Measurements from ENCODE around the gene GAK. TPM values are rescaled to one million over a fixed set of nuclear protein-coding genes. Genes with fewer than 3 reads are reported as not detected.
"Not testable (repeated sequence)": the region's sequence is repeated elsewhere in the genome, so short reads cannot be mapped to it uniquely, and the experiment has no call there.

The GAK gene
- total and polyA plus RNA-seq, 5 donors, result 35.5 to 45.6 (median 39.4) TPM

GRCh38 chr4:949656-950055 is 17.5 kb upstream of the GAK start:
- H3K27ac ChIP-seq (ENCODE audit: low read length), result no peak overlapping the region
- WGBS, result 93% methylated on average over 20 of the region's 20 CpGs
- H3K27me3 ChIP-seq (ENCODE audit: control insufficient read depth, insufficient read depth), result no peaks in the 10 kb centered on the region
- DNase-seq (peak in 1 of 3 donors; percentile 50), ATAC-seq (no peak)
- intact Hi-C loops (cut with DNase I), result no loop called here
- H3K4me3 ChIP-seq (ENCODE audit: low read length), result no peak overlapping the region
- no peaks in the 10 kb centered on the region for H3K9me3 ChIP-seq (ENCODE audit: control insufficient read depth, low read length)
- no peaks in the 10 kb centered on the region for H3K4me1 ChIP-seq (ENCODE audit: control insufficient read depth, insufficient read depth, low read length)

GRCh38 chr4:948936-949300 is 16.8 kb upstream of the GAK start:
- Histone ChIP-seq H3K27me3 (ENCODE audit: control insufficient read depth, insufficient read depth) (no peaks in the 10 kb centered on the region), H3K9me3 (ENCODE audit: control insufficient read depth, low read length) (no peaks in the 10 kb centered on the region), H3K4me3 (ENCODE audit: low read length) (no peak overlapping the region), H3K27ac (ENCODE audit: low read length) (no peak overlapping the region), H3K4me1 (ENCODE audit: control insufficient read depth, insufficient read depth, low read length) (no peaks in the 10 kb centered on the region)
- WGBS, result 92% methylated on average over 13 of the region's 13 CpGs
- intact Hi-C loops (cut with DNase I), result no loop called here
- DNase-seq, result peak in 1 of 3 donors; percentile 56
- no peak for ATAC-seq

GRCh38 chr4:948101-948935 is 16.2 kb upstream of the GAK start:
- H3K4me1 ChIP-seq (ENCODE audit: control insufficient read depth, insufficient read depth, low read length), result no peaks in the 10 kb centered on the region
- no peak overlapping the region for H3K4me3 ChIP-seq (ENCODE audit: low read length)
- ATAC-seq (no peak), DNase-seq (peak in 1 of 3 donors; percentile 50)
- H3K9me3 ChIP-seq (ENCODE audit: control insufficient read depth, low read length), result no peaks in the 10 kb centered on the region
- 82% methylated on average over 33 of the region's 33 CpGs for WGBS
- intact Hi-C loops (cut with DNase I), result no loop called here
- H3K27me3 ChIP-seq (ENCODE audit: control insufficient read depth, insufficient read depth), result no peaks in the 10 kb centered on the region
- H3K27ac ChIP-seq (ENCODE audit: low read length), result no peak overlapping the region

- intact Hi-C loops (cut with DNase I), result no loop called here
- H3K27me3 ChIP-seq (ENCODE audit: control insufficient read depth, insufficient read depth), result no peaks in the 10 kb centered on the region
- peak in 1 of 3 donors; percentile 39 for DNase-seq
- H3K4me1 ChIP-seq (ENCODE audit: control insufficient read depth, insufficient read depth, low read length), result no peaks in the 10 kb centered on the region
- H3K4me3 ChIP-seq (ENCODE audit: low read length), result no peak overlapping the region
- H3K9me3 ChIP-seq (ENCODE audit: control insufficient read depth, low read length), result no peaks in the 10 kb centered on the region
- 93% methylated on average over 19 of the region's 19 CpGs for WGBS
- ATAC-seq, result peak in 1 of 2 donors; percentile 7
- H3K27ac ChIP-seq (ENCODE audit: low read length), result no peak overlapping the region
Measured at GRCh38 chr4:947491-947971, 15.4 kb upstream of the GAK start.

- ATAC-seq (no peak), DNase-seq (peak in 1 of 3 donors; percentile 23)
- intact Hi-C loops (cut with DNase I), result no loop called here
- Histone ChIP-seq H3K9me3 (ENCODE audit: control insufficient read depth, low read length) (no peaks in the 10 kb centered on the region), H3K4me1 (ENCODE audit: control insufficient read depth, insufficient read depth, low read length) (no peaks in the 10 kb centered on the region), H3K27me3 (ENCODE audit: control insufficient read depth, insufficient read depth) (no peaks in the 10 kb centered on the region), H3K4me3 (ENCODE audit: low read length) (no peak overlapping the region), H3K27ac (ENCODE audit: low read length) (no peak overlapping the region)
- WGBS, result 71% methylated on average over 62 of the region's 62 CpGs
Measured at GRCh38 chr4:946517-947471, 14.7 kb upstream of the GAK start.

GRCh38 chr4:946103-946450 is 14.0 kb upstream of the GAK start:
- Histone ChIP-seq H3K9me3 (ENCODE audit: control insufficient read depth, low read length) (no peaks in the 10 kb centered on the region), H3K4me3 (ENCODE audit: low read length) (no peak overlapping the region), H3K4me1 (ENCODE audit: control insufficient read depth, insufficient read depth, low read length) (no peaks in the 10 kb centered on the region), H3K27ac (ENCODE audit: low read length) (no peak overlapping the region), H3K27me3 (ENCODE audit: control insufficient read depth, insufficient read depth) (no peaks in the 10 kb centered on the region)
- 76% methylated on average over 9 of the region's 9 CpGs for WGBS
- DNase-seq (peak in 1 of 3 donors; percentile 25), ATAC-seq (no peak)
- intact Hi-C loops (cut with DNase I), result no loop called here

- ATAC-seq (no peak), DNase-seq (peak in 1 of 3 donors; percentile 11)
- no peaks in the 10 kb centered on the region for H3K4me1 ChIP-seq (ENCODE audit: control insufficient read depth, insufficient read depth, low read length)
- H3K9me3 ChIP-seq (ENCODE audit: control insufficient read depth, low read length), result no peaks in the 10 kb centered on the region
- H3K27me3 ChIP-seq (ENCODE audit: control insufficient read depth, insufficient read depth), result no peaks in the 10 kb centered on the region
- no peak overlapping the region for H3K4me3 ChIP-seq (ENCODE audit: low read length)
- 59% methylated on average over 28 of the region's 28 CpGs for WGBS
- intact Hi-C loops (cut with DNase I), result no loop called here
- no peak overlapping the region for H3K27ac ChIP-seq (ENCODE audit: low read length)
Measured at GRCh38 chr4:945274-946102, 13.4 kb upstream of the GAK start.

GRCh38 chr4:939508-939907 is 7.4 kb upstream of the GAK start:
- H3K27ac ChIP-seq (ENCODE audit: low read length); H3K9me3 ChIP-seq (ENCODE audit: control insufficient read depth, low read length); H3K4me3 ChIP-seq (ENCODE audit: low read length); DNase-seq; H3K4me1 ChIP-seq (ENCODE audit: control insufficient read depth, insufficient read depth, low read length); H3K27me3 ChIP-seq (ENCODE audit: control insufficient read depth, insufficient read depth); ATAC-seq; intact Hi-C loops (cut with DNase I): not testable (repeated sequence)
- WGBS, result 84% methylated on average over 4 of the region's 4 CpGs

- intact Hi-C loops (cut with DNase I), result no loop called here
- peak in 1 of 3 donors; percentile 57 for DNase-seq
- Histone ChIP-seq H3K27me3 (ENCODE audit: control insufficient read depth, insufficient read depth) (no peaks in the 10 kb centered on the region), H3K9me3 (ENCODE audit: control insufficient read depth, low read length) (no peaks in the 10 kb centered on the region), H3K4me1 (ENCODE audit: control insufficient read depth, insufficient read depth, low read length) (peaks cover 7% of the 10 kb centered on the region), H3K27ac (ENCODE audit: low read length) (peak overlapping the region; percentile 6), H3K4me3 (ENCODE audit: low read length) (peak overlapping the region; percentile 57)
- WGBS, result 3% methylated on average over 11 of the region's 11 CpGs
- peak in 1 of 2 donors; percentile 12 for ATAC-seq
Measured at GRCh38 chr4:932713-933070, 576 bp upstream of the GAK start.

- peaks cover 7% of the 10 kb centered on the region for H3K4me1 ChIP-seq (ENCODE audit: control insufficient read depth, insufficient read depth, low read length)
- H3K27me3 ChIP-seq (ENCODE audit: control insufficient read depth, insufficient read depth), result no peaks in the 10 kb centered on the region
- intact Hi-C loops (cut with DNase I), result no loop called here
- WGBS, result 3% methylated on average over 31 of the region's 31 CpGs
- peak overlapping the region; percentile 3 for H3K27ac ChIP-seq (ENCODE audit: low read length)
- ATAC-seq (peak; percentile 5 to 28), DNase-seq (peak in 1 of 3 donors; percentile 67)
- peak overlapping the region; percentile 57 for H3K4me3 ChIP-seq (ENCODE audit: low read length)
- no peaks in the 10 kb centered on the region for H3K9me3 ChIP-seq (ENCODE audit: control insufficient read depth, low read length)
Measured at GRCh38 chr4:931194-931959, 739 bp downstream of the GAK start.

Measured in right cardiac atrium (tissue), 5 donors.